Measurements from ENCODE around the gene CTXND1. TPM values are rescaled to one million over a fixed set of nuclear protein-coding genes. Genes with fewer than 3 reads are reported as not detected.
A peak's percentile ranks its signal among the peaks of the same experiment; 100 is the strongest.

CTXND1 gene
- total RNA-seq, 1 donor from 2014 or later, result not detected

- Histone ChIP-seq H3K27me3 (ENCODE audit: control insufficient read depth, insufficient read depth, low read length) (no peaks in the 10 kb centered on the region), H3K4me3 (ENCODE audit: low read depth, low read length) (no peak overlapping the region), H3K36me3 (ENCODE audit: control insufficient read depth, insufficient read depth, low read length) (no peaks in the 10 kb centered on the region)
- DNase-seq (ENCODE audit: low read depth) (no peak), FAIRE-seq (no peak)
- TF ChIP-seq CTCF (IDR thresholded peaks at IDR 0.05; ENCODE audit: insufficient read depth, low read length, severe bottlenecking), result no peak
Observed at GRCh38 chr15:80266745-80267144, 14.7 kb upstream of the CTXND1 start.

- no peak for TF ChIP-seq CTCF (IDR thresholded peaks at IDR 0.05; ENCODE audit: insufficient read depth, low read length, severe bottlenecking)
- Histone ChIP-seq H3K36me3 (ENCODE audit: control insufficient read depth, insufficient read depth, low read length) (no peaks in the 10 kb centered on the region), H3K27me3 (ENCODE audit: control insufficient read depth, insufficient read depth, low read length) (no peaks in the 10 kb centered on the region), H3K4me3 (ENCODE audit: low read depth, low read length) (no peak overlapping the region)
- no peak for FAIRE-seq
- DNase-seq (ENCODE audit: low read depth), result no peak
Observed at GRCh38 chr15:80266113-80266512, 14.1 kb upstream of the CTXND1 start.

GRCh38 chr15:80265021-80265420 is 13.0 kb upstream of the CTXND1 start:
- H3K27me3 ChIP-seq (ENCODE audit: control insufficient read depth, insufficient read depth, low read length), result no peaks in the 10 kb centered on the region
- TF ChIP-seq CTCF (IDR thresholded peaks at IDR 0.05; ENCODE audit: insufficient read depth, low read length, severe bottlenecking), result no peak
- FAIRE-seq (peak; percentile 18), DNase-seq (ENCODE audit: low read depth) (peak; percentile 26)
- no peaks in the 10 kb centered on the region for H3K36me3 ChIP-seq (ENCODE audit: control insufficient read depth, insufficient read depth, low read length)
- H3K4me3 ChIP-seq (ENCODE audit: low read depth, low read length), result no peak overlapping the region

GRCh38 chr15:80264031-80264430 is 12.0 kb upstream of the CTXND1 start:
- DNase-seq (ENCODE audit: low read depth), result no peak
- no peak overlapping the region for H3K4me3 ChIP-seq (ENCODE audit: low read depth, low read length)
- FAIRE-seq, result no peak
- no peaks in the 10 kb centered on the region for H3K36me3 ChIP-seq (ENCODE audit: control insufficient read depth, insufficient read depth, low read length)
- TF ChIP-seq CTCF (IDR thresholded peaks at IDR 0.05; ENCODE audit: insufficient read depth, low read length, severe bottlenecking), result no peak
- H3K27me3 ChIP-seq (ENCODE audit: control insufficient read depth, insufficient read depth, low read length), result peaks cover under 1% of the 10 kb centered on the region

- DNase-seq (ENCODE audit: low read depth) (no peak), FAIRE-seq (no peak)
- no peaks in the 10 kb centered on the region for H3K36me3 ChIP-seq (ENCODE audit: control insufficient read depth, insufficient read depth, low read length)
- peaks cover 7% of the 10 kb centered on the region for H3K27me3 ChIP-seq (ENCODE audit: control insufficient read depth, insufficient read depth, low read length)
- no peak overlapping the region for H3K4me3 ChIP-seq (ENCODE audit: low read depth, low read length)
- no peak for TF ChIP-seq CTCF (IDR thresholded peaks at IDR 0.05; ENCODE audit: insufficient read depth, low read length, severe bottlenecking)
Observed at GRCh38 chr15:80260551-80260950, 8.5 kb upstream of the CTXND1 start.

- peaks cover 7% of the 10 kb centered on the region for H3K27me3 ChIP-seq (ENCODE audit: control insufficient read depth, insufficient read depth, low read length)
- no peak for TF ChIP-seq CTCF (IDR thresholded peaks at IDR 0.05; ENCODE audit: insufficient read depth, low read length, severe bottlenecking)
- DNase-seq (ENCODE audit: low read depth) (no peak), FAIRE-seq (no peak)
- no peaks in the 10 kb centered on the region for H3K36me3 ChIP-seq (ENCODE audit: control insufficient read depth, insufficient read depth, low read length)
- H3K4me3 ChIP-seq (ENCODE audit: low read depth, low read length), result no peak overlapping the region
Observed at GRCh38 chr15:80259942-80260510, 8.0 kb upstream of the CTXND1 start.

All from bronchial epithelial cell (primary cell).